Activated CD4-positive, alpha-beta T cell treated with anti-CD3 and anti-CD28 coated beads, Interleukin-2, Interleukin-6, amounts not matched to agents 100 ng/mL and 50 ng/mL, durations not matched to agents 16 hours and 8 hours (primary cell): Measurements from ENCODE around the gene LINC01488.

Experiments used
- DNase-seq: peaks from one replicate; pipeline ENCODE4 v3.0.0-alpha.2; 2020

The LINC01488 gene

GRCh38 chr11:69481393-69481844 is at the start of gene LINC01488:
Gene LINC01488 (plus strand): TSS chr11:69481663.
- DNase-seq, result no peak

GRCh38 chr11:69431893-69432738 is 49.3 kb upstream of the LINC01488 start:
- no peak for DNase-seq

- DNase-seq, result no peak
These were observed 47.7 kb upstream of the LINC01488 start for GRCh38 chr11:69433741-69434140.

GRCh38 chr11:69434471-69434931 is 47.0 kb upstream of the LINC01488 start:
- no peak for DNase-seq

- DNase-seq, result no peak
These were observed 46.1 kb upstream of the LINC01488 start for GRCh38 chr11:69435161-69435986.

- no peak for DNase-seq
These were observed 45.2 kb upstream of the LINC01488 start for GRCh38 chr11:69436041-69436982.

- no peak for DNase-seq
These were observed 44.2 kb upstream of the LINC01488 start for GRCh38 chr11:69437001-69437875.

- DNase-seq, result no peak
These were observed 43.6 kb upstream of the LINC01488 start for GRCh38 chr11:69437876-69438205.

- no peak for DNase-seq
These were observed 43.1 kb upstream of the LINC01488 start for GRCh38 chr11:69438286-69438920.

- DNase-seq, result no peak
These were observed 42.3 kb upstream of the LINC01488 start for GRCh38 chr11:69439127-69439526.

- DNase-seq, result no peak
These were observed 41.6 kb upstream of the LINC01488 start for GRCh38 chr11:69439651-69440464.

GRCh38 chr11:69440876-69441275 is 40.6 kb upstream of the LINC01488 start:
- DNase-seq, result no peak

- no peak for DNase-seq
These were observed 39.3 kb upstream of the LINC01488 start for GRCh38 chr11:69442012-69442806.

- no peak for DNase-seq
These were observed 38.7 kb upstream of the LINC01488 start for GRCh38 chr11:69442807-69443137.

GRCh38 chr11:69443138-69443967 is 38.1 kb upstream of the LINC01488 start:
- DNase-seq, result peak; percentile 87

- DNase-seq, result no peak
These were observed 37.5 kb upstream of the LINC01488 start for GRCh38 chr11:69443968-69444364.

- DNase-seq, result no peak
These were observed 36.9 kb upstream of the LINC01488 start for GRCh38 chr11:69444381-69445130.

GRCh38 chr11:69445131-69445470 is 36.4 kb upstream of the LINC01488 start:
- no peak for DNase-seq
